SK-N-SH treated with all-trans-retinoic acid at 6 μM for 48 hours (cell line): ENCODE measurements around the gene UBXN4.

Source experiments
- ATAC-seq: fragments of 200-7000 bp; cut with Tn5 transposase; 3 replicates; pipeline ENCODE4 v1.9.1; 2020; ENCODE audit warnings: mild to moderate bottlenecking, moderate library complexity
- CSDC2 ChIP-seq: fragments of 250-450 bp; sonication (Bioruptor Pico); IDR thresholded peaks from 2 replicates; pipeline ENCODE4 v1.5.0; 2020; ENCODE audit warnings: mild to moderate bottlenecking, moderate library complexity
- ESRRG ChIP-seq: fragments of 250-450 bp; sonication (Bioruptor Pico); IDR thresholded peaks from 2 replicates; pipeline ENCODE4 v1.6.1; 2021; ENCODE audit warnings: mild to moderate bottlenecking
- GLIS3 ChIP-seq: fragments of 250-450 bp; sonication (Bioruptor Pico); IDR thresholded peaks from 2 replicates; pipeline ENCODE4 v1.5.0; 2020; ENCODE audit warnings: mild to moderate bottlenecking, moderate library complexity
- ISL1 ChIP-seq: fragments of 250-450 bp; sonication (Bioruptor Pico); IDR thresholded peaks from 2 replicates; pipeline ENCODE4 v2.1.2; 2022; ENCODE audit warnings: mild to moderate bottlenecking, moderate library complexity
- OSR1 ChIP-seq: fragments of 250-450 bp; sonication (Bioruptor Pico); IDR thresholded peaks from 2 replicates; pipeline ENCODE4 v1.8.0; 2022; ENCODE audit warnings: moderate library complexity, mild to moderate bottlenecking, inconsistent platforms
- PPARA ChIP-seq: fragments of 250-450 bp; sonication (Bioruptor Pico); IDR thresholded peaks from 2 replicates; pipeline ENCODE4 v1.5.0; 2020; ENCODE audit warnings: mild to moderate bottlenecking, borderline replicate concordance
- RARB ChIP-seq: fragments of 250-450 bp; sonication (Bioruptor Pico); IDR thresholded peaks from 2 replicates; pipeline ENCODE4 v1.8.0; 2021; ENCODE audit warnings: mild to moderate bottlenecking, moderate library complexity
- SNAI2 ChIP-seq: fragments of 250-450 bp; sonication (Bioruptor Pico); IDR thresholded peaks from 2 replicates; pipeline ENCODE4 v1.5.0; 2020; ENCODE audit warnings: mild to moderate bottlenecking, moderate library complexity
- TCF4 ChIP-seq: fragments of 250-450 bp; sonication (Bioruptor Pico); IDR thresholded peaks from 2 replicates; pipeline ENCODE4 v1.8.0; 2021; ENCODE audit warnings: mild to moderate bottlenecking, moderate library complexity, borderline replicate concordance
- TOX ChIP-seq: fragments of 250-450 bp; sonication (Bioruptor Pico); IDR thresholded peaks from 2 replicates; pipeline ENCODE4 v1.8.0; 2021; ENCODE audit warnings: mild to moderate bottlenecking, moderate library complexity, borderline replicate concordance
- ZC3H10 ChIP-seq: fragments of 250-450 bp; sonication (Bioruptor Pico); IDR thresholded peaks from 2 replicates; pipeline ENCODE4 v1.5.1; 2021; ENCODE audit warnings: mild to moderate bottlenecking, moderate library complexity
- ZFP3 ChIP-seq: fragments of 250-450 bp; sonication (Bioruptor Pico); IDR thresholded peaks from 2 replicates; pipeline ENCODE4 v1.5.0; 2020; ENCODE audit warnings: mild to moderate bottlenecking, moderate library complexity
- ZFP30 ChIP-seq: fragments of 450-650 bp; formaldehyde crosslinking; IDR thresholded peaks from 2 replicates; pipeline ENCODE4 v1.5.0; 2022; ENCODE audit warnings: mild to moderate bottlenecking, moderate library complexity
- ZNF565 ChIP-seq: fragments of 450-650 bp; formaldehyde crosslinking; conservative IDR thresholded peaks from 2 replicates; pipeline ENCODE4 v1.5.0; 2020; ENCODE audit warnings: low read depth, mild to moderate bottlenecking, moderate library complexity
- ZNF8 ChIP-seq: fragments of 450-650 bp; formaldehyde crosslinking; IDR thresholded peaks from 2 replicates; pipeline ENCODE4 v1.5.0; 2020; ENCODE audit warnings: mild to moderate bottlenecking, moderate library complexity
- TF ChIP-seq, protein P1 (sequence below): fragments of 250-450 bp; sonication (Bioruptor Pico); IDR thresholded peaks from 2 replicates; pipeline ENCODE4 v1.5.1; 2020; ENCODE audit warnings: low read depth, mild to moderate bottlenecking, moderate library complexity
- TF ChIP-seq, protein P2 (sequence below): fragments of 250-450 bp; sonication (Bioruptor Pico); IDR thresholded peaks from 2 replicates; pipeline ENCODE4 v1.5.0; 2020; ENCODE audit warnings: mild to moderate bottlenecking, moderate library complexity
- TF ChIP-seq, protein P3 (sequence below): fragments of 250-450 bp; sonication (Bioruptor Pico); IDR thresholded peaks from 2 replicates; pipeline ENCODE4 v1.8.0; 2020; ENCODE audit warnings: mild to moderate bottlenecking, moderate library complexity, borderline replicate concordance
- TF ChIP-seq, protein P4 (sequence below): fragments of 250-450 bp; sonication (Bioruptor Pico); IDR thresholded peaks from 2 replicates; pipeline ENCODE4 v1.5.1; 2021; ENCODE audit warnings: mild to moderate bottlenecking, moderate library complexity
- TF ChIP-seq, protein P5 (sequence below): fragments of 250-450 bp; sonication (Bioruptor Pico); IDR thresholded peaks from 2 replicates; pipeline ENCODE4 v1.8.0; 2021; ENCODE audit warnings: low read depth, mild to moderate bottlenecking, moderate library complexity, borderline replicate concordance

Gene UBXN4

DNA sequence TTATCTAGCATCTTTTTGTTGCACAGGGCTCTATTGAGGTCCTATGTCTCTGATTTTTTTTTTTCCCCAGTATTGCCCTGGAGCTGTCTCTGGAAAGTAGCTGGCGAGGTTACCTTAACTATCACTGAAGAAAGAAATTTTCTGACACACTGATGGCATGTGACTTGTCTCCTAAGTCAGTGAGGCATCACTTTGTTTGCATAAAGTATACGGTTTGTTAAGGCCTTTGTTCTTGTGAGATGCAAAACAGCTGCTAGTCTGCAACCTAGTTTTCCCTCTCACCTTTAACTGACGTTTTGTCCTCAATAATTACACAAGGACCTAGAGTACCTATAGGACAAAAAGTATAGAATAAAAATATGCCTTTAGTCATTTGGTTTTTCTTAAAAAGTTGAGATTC lies 41.8 kb downstream of the UBXN4 start:
- ATAC-seq: no peak
- no peak for TF ChIP-seq CSDC2
- TF ChIP-seq, protein P1, sequence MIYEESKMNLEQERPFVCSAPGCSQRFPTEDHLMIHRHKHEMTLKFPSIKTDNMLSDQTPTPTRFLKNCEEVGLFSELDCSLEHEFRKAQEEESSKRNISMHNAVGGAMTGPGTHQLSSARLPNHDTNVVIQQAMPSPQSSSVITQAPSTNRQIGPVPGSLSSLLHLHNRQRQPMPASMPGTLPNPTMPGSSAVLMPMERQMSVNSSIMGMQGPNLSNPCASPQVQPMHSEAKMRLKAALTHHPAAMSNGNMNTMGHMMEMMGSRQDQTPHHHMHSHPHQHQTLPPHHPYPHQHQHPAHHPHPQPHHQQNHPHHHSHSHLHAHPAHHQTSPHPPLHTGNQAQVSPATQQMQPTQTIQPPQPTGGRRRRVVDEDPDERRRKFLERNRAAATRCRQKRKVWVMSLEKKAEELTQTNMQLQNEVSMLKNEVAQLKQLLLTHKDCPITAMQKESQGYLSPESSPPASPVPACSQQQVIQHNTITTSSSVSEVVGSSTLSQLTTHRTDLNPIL (CRISPR knock-in tag): no peak
- no peak for TF ChIP-seq GLIS3 (CRISPR knock-in tag)
- TF ChIP-seq, protein P2, sequence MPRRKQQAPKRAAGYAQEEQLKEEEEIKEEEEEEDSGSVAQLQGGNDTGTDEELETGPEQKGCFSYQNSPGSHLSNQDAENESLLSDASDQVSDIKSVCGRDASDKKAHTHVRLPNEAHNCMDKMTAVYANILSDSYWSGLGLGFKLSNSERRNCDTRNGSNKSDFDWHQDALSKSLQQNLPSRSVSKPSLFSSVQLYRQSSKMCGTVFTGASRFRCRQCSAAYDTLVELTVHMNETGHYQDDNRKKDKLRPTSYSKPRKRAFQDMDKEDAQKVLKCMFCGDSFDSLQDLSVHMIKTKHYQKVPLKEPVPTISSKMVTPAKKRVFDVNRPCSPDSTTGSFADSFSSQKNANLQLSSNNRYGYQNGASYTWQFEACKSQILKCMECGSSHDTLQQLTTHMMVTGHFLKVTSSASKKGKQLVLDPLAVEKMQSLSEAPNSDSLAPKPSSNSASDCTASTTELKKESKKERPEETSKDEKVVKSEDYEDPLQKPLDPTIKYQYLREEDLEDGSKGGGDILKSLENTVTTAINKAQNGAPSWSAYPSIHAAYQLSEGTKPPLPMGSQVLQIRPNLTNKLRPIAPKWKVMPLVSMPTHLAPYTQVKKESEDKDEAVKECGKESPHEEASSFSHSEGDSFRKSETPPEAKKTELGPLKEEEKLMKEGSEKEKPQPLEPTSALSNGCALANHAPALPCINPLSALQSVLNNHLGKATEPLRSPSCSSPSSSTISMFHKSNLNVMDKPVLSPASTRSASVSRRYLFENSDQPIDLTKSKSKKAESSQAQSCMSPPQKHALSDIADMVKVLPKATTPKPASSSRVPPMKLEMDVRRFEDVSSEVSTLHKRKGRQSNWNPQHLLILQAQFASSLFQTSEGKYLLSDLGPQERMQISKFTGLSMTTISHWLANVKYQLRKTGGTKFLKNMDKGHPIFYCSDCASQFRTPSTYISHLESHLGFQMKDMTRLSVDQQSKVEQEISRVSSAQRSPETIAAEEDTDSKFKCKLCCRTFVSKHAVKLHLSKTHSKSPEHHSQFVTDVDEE (CRISPR knock-in tag): no peak
- no peak for TF ChIP-seq OSR1
- TF ChIP-seq PPARA (CRISPR knock-in tag): no peak
- TF ChIP-seq TOX: no peak
- no peak for TF ChIP-seq ZNF565 (CRISPR knock-in tag)
- no peak for TF ChIP-seq ZFP30 (CRISPR knock-in tag)

DNA sequence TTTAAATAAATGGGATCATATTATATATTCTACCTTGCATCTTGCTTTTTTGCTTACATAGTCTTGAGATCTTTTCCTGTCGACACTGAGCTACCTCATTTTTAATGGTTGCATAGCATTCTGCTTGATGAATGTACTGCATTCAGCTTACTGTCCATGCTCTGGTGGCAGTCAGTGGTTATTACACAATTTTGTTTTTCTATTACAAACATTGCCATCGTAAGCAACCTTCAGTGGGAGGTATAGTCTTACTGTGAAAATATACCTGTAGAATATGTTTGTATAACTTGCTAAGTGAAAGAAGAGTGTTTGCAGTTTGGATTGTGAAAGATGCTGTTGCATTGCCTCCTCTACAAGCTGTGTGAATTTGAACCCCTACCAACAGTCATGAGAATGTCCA lies 43.4 kb downstream of the UBXN4 start:
- no peak for ATAC-seq
- no peak for TF ChIP-seq SNAI2 (CRISPR knock-in tag)
- TF ChIP-seq, protein P3, sequence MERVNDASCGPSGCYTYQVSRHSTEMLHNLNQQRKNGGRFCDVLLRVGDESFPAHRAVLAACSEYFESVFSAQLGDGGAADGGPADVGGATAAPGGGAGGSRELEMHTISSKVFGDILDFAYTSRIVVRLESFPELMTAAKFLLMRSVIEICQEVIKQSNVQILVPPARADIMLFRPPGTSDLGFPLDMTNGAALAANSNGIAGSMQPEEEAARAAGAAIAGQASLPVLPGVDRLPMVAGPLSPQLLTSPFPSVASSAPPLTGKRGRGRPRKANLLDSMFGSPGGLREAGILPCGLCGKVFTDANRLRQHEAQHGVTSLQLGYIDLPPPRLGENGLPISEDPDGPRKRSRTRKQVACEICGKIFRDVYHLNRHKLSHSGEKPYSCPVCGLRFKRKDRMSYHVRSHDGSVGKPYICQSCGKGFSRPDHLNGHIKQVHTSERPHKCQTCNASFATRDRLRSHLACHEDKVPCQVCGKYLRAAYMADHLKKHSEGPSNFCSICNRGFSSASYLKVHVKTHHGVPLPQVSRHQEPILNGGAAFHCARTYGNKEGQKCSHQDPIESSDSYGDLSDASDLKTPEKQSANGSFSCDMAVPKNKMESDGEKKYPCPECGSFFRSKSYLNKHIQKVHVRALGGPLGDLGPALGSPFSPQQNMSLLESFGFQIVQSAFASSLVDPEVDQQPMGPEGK (CRISPR knock-in tag): no peak
- TF ChIP-seq RARB (CRISPR knock-in tag): no peak
- TF ChIP-seq, protein P2 (CRISPR knock-in tag): no peak
- TF ChIP-seq, protein P4, sequence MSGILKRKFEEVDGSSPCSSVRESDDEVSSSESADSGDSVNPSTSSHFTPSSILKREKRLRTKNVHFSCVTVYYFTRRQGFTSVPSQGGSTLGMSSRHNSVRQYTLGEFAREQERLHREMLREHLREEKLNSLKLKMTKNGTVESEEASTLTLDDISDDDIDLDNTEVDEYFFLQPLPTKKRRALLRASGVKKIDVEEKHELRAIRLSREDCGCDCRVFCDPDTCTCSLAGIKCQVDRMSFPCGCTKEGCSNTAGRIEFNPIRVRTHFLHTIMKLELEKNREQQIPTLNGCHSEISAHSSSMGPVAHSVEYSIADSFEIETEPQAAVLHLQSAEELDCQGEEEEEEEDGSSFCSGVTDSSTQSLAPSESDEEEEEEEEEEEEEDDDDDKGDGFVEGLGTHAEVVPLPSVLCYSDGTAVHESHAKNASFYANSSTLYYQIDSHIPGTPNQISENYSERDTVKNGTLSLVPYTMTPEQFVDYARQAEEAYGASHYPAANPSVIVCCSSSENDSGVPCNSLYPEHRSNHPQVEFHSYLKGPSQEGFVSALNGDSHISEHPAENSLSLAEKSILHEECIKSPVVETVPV (CRISPR knock-in tag): no peak
- TF ChIP-seq PPARA (CRISPR knock-in tag): no peak
- TF ChIP-seq GLIS3 (CRISPR knock-in tag): no peak
- no peak for TF ChIP-seq ZFP3 (CRISPR knock-in tag)
- no peak for TF ChIP-seq TOX
- TF ChIP-seq OSR1: no peak
- TF ChIP-seq, protein P5, sequence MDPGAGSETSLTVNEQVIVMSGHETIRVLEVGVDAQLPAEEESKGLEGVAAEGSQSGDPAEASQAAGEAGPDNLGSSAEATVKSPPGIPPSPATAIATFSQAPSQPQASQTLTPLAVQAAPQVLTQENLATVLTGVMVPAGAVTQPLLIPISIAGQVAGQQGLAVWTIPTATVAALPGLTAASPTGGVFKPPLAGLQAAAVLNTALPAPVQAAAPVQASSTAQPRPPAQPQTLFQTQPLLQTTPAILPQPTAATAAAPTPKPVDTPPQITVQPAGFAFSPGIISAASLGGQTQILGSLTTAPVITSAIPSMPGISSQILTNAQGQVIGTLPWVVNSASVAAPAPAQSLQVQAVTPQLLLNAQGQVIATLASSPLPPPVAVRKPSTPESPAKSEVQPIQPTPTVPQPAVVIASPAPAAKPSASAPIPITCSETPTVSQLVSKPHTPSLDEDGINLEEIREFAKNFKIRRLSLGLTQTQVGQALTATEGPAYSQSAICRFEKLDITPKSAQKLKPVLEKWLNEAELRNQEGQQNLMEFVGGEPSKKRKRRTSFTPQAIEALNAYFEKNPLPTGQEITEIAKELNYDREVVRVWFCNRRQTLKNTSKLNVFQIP (CRISPR knock-in tag): no peak
- no peak for TF ChIP-seq ISL1
- TF ChIP-seq ESRRG: no peak
- TF ChIP-seq ZNF8 (CRISPR knock-in tag): no peak
- TF ChIP-seq, protein P1 (CRISPR knock-in tag): no peak
- TF ChIP-seq CSDC2: no peak
- TF ChIP-seq ZFP30 (CRISPR knock-in tag): no peak
- TF ChIP-seq ZC3H10: no peak
- TF ChIP-seq TCF4: no peak
